GM23248 (cell line): ENCODE results near the gene ANKUB1.

Source experiments
- EZH2 ChIP-seq: fragments of 200-600 bp; sonication (generic); IDR thresholded peaks from 2 replicates; pipeline ENCODE4 v1.6.1; 2018; ENCODE audit warnings: antibody characterized with exemption, mild to moderate bottlenecking; ENCODE audit not compliant: insufficient read depth, poor library complexity, severe bottlenecking
- EZH2phosphoT487 ChIP-seq: fragments of 200-600 bp; sonication (generic); IDR thresholded peaks from 2 replicates; pipeline ENCODE4 v1.6.1; 2018; ENCODE audit warnings: antibody characterized with exemption, moderate library complexity, mild to moderate bottlenecking, low read depth; ENCODE audit not compliant: insufficient read depth

- no peak for TF ChIP-seq EZH2
- no peak for TF ChIP-seq EZH2phosphoT487
Measured at GRCh38 chr3:149815728-149816127, 23.4 kb upstream of the ANKUB1 start.
